Heart left ventricle (tissue), 13 donors: ENCODE data around the gene PARP15.

ENCODE experiments used
- POLR2A ChIP-seq, 2 donors: fragments of 450-650 bp; IDR thresholded peaks; one replicate each; pipeline ENCODE4 v1.6.1; 2017; ENCODE audit warnings: antibody characterized with exemption in 2 of 2, mild to moderate bottlenecking in 2 of 2, moderate library complexity in 2 of 2
- TF ChIP-seq, protein P1 (sequence below), 12 donors: fragments of 200-600 bp; sonication (generic) in 4 of 12; IDR thresholded peaks; one replicate each; pipeline versions ENCODE4 v1.5.0 to v1.8.0; 2018 to 2022; ENCODE audit warnings: antibody characterized with exemption in 12 of 12, mild to moderate bottlenecking in 5 of 12
- donor health status: ischemic (EF 13 %, LVEDD 7.1; RV severe dilation, severe dysfunction).
- donor health status: DM: no; HTN: yes; CAD: no.
- donor health status: DM: no; HTN: no; CAD: no.
- donor health status: ischemic (EF 25% LVEDD 6.9; RV normal size, moderate dysfunction).
- donor health status: ischemic (EF 25% LVEDD 5.7; RV mildly dilated, moderate dysfunction).
- donor health status: ischemic (EF 35%, LVEDD 5.7; RV mildly dilated, moderate dysfunction).
- donor health status: nonischemic (EF 11% LVEDD 7.7; RV severe dilation, severe dysfunction).
- donor health status: DM: yes; HTN: yes; CAD: no.
- donor health status: PGD.
- donor health status: ischemic (EF 29% LVEDD 5.4; RV normal size, mild dysfunction).
- donor health status: nonischemic (EF 23%, LVEDD 6.1; RV moderate dilation, normal function).

- TF ChIP-seq, protein P1, sequence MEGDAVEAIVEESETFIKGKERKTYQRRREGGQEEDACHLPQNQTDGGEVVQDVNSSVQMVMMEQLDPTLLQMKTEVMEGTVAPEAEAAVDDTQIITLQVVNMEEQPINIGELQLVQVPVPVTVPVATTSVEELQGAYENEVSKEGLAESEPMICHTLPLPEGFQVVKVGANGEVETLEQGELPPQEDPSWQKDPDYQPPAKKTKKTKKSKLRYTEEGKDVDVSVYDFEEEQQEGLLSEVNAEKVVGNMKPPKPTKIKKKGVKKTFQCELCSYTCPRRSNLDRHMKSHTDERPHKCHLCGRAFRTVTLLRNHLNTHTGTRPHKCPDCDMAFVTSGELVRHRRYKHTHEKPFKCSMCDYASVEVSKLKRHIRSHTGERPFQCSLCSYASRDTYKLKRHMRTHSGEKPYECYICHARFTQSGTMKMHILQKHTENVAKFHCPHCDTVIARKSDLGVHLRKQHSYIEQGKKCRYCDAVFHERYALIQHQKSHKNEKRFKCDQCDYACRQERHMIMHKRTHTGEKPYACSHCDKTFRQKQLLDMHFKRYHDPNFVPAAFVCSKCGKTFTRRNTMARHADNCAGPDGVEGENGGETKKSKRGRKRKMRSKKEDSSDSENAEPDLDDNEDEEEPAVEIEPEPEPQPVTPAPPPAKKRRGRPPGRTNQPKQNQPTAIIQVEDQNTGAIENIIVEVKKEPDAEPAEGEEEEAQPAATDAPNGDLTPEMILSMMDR (IDR thresholded peaks at IDR 0.05): no peak
- TF ChIP-seq POLR2A (IDR thresholded peaks at IDR 0.05): no peak
Measured at GRCh38 chr3:122548076-122548475, 29.4 kb upstream of the PARP15 start.
